ENCODE results near the gene ZNF710. TPM values are rescaled to one million over a fixed set of nuclear protein-coding genes. Genes with fewer than 3 reads are reported as not detected.

ZNF710 gene
- total and polyA plus RNA-seq, 2 experiments from 2014 or later = 15.9 to 18.2 TPM

- Mint-ChIP-seq H3K4me1 (peaks cover 53% of the 10 kb centered on the region), H3K27me3 (ENCODE audit: insufficient read depth, low read depth, poor library complexity) (peaks cover 23% of the 10 kb centered on the region), H3K36me3 (ENCODE audit: low read depth) (peaks cover 3% of the 10 kb centered on the region; the same call in 2 of the 3 replicates), H3K4me3 (peak overlapping the region; percentile 14; the same call in 1 of the 3 replicates), H3K27ac (peak overlapping the region; percentile 93), H3K9me3 (no peaks in the 10 kb centered on the region)
- Histone ChIP-seq H2AFZ (no peak overlapping the region), H3K27ac (ENCODE audit: low read depth) (peak overlapping the region; percentile 80), H3K79me2 (replicated peaks; ENCODE audit: insufficient read depth) (0 out of 2 replicates have a peak, but pooled peaks cover 4% of the 10 kb centered on the region), H3K4me3 (no peak overlapping the region), H3K4me1 (ENCODE audit: insufficient read depth) (peaks cover 41% of the 10 kb centered on the region), H3K27me3 (ENCODE audit: insufficient read depth) (no peaks in the 10 kb centered on the region), H3K9me2 (ENCODE audit: insufficient read depth) (no peaks in the 10 kb centered on the region), H3K4me2 (peak overlapping the region; percentile 43), H4K20me1 (replicated peaks; ENCODE audit: insufficient read depth) (no peaks in the 10 kb centered on the region; the same call in 1 of the 2 replicates), H3F3A (replicated peaks; ENCODE audit: low read depth) (peaks cover 9% of the 10 kb centered on the region; the same call in 1 of the 2 replicates), H3K36me3 (ENCODE audit: insufficient read depth) (no peaks in the 10 kb centered on the region)
- DNase-seq (ENCODE audit: low spot score) (no peak), ATAC-seq (peak; percentile 2)
- TF ChIP-seq CREB1 (CRISPR knock-in tag; IDR thresholded peaks at IDR 0.05; ENCODE audit: low read depth) (no peak), EZH2 (IDR thresholded peaks at IDR 0.05; ENCODE audit: low read depth, unreplicated experiment) (no peak), ZNF114 (CRISPR knock-in tag; IDR thresholded peaks at IDR 0.05) (no peak), ETS1 (IDR thresholded peaks at IDR 0.05) (no peak), ZNF331 (CRISPR knock-in tag; IDR thresholded peaks at IDR 0.05; ENCODE audit: low read depth) (no peak), STAT1 (IDR thresholded peaks at IDR 0.05; ENCODE audit: unreplicated experiment) (no peak), EZH2phosphoT487 (IDR thresholded peaks at IDR 0.05; ENCODE audit: unreplicated experiment) (no peak), POLR2AphosphoS5 (IDR thresholded peaks at IDR 0.05; ENCODE audit: low read depth) (no peak), JUNB (IDR thresholded peaks at IDR 0.05; ENCODE audit: unreplicated experiment) (no peak)
- TF ChIP-seq, protein P1, sequence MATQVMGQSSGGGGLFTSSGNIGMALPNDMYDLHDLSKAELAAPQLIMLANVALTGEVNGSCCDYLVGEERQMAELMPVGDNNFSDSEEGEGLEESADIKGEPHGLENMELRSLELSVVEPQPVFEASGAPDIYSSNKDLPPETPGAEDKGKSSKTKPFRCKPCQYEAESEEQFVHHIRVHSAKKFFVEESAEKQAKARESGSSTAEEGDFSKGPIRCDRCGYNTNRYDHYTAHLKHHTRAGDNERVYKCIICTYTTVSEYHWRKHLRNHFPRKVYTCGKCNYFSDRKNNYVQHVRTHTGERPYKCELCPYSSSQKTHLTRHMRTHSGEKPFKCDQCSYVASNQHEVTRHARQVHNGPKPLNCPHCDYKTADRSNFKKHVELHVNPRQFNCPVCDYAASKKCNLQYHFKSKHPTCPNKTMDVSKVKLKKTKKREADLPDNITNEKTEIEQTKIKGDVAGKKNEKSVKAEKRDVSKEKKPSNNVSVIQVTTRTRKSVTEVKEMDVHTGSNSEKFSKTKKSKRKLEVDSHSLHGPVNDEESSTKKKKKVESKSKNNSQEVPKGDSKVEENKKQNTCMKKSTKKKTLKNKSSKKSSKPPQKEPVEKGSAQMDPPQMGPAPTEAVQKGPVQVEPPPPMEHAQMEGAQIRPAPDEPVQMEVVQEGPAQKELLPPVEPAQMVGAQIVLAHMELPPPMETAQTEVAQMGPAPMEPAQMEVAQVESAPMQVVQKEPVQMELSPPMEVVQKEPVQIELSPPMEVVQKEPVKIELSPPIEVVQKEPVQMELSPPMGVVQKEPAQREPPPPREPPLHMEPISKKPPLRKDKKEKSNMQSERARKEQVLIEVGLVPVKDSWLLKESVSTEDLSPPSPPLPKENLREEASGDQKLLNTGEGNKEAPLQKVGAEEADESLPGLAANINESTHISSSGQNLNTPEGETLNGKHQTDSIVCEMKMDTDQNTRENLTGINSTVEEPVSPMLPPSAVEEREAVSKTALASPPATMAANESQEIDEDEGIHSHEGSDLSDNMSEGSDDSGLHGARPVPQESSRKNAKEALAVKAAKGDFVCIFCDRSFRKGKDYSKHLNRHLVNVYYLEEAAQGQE (IDR thresholded peaks at IDR 0.05; ENCODE audit: unreplicated experiment) = no peak
- TF ChIP-seq, protein P2, sequence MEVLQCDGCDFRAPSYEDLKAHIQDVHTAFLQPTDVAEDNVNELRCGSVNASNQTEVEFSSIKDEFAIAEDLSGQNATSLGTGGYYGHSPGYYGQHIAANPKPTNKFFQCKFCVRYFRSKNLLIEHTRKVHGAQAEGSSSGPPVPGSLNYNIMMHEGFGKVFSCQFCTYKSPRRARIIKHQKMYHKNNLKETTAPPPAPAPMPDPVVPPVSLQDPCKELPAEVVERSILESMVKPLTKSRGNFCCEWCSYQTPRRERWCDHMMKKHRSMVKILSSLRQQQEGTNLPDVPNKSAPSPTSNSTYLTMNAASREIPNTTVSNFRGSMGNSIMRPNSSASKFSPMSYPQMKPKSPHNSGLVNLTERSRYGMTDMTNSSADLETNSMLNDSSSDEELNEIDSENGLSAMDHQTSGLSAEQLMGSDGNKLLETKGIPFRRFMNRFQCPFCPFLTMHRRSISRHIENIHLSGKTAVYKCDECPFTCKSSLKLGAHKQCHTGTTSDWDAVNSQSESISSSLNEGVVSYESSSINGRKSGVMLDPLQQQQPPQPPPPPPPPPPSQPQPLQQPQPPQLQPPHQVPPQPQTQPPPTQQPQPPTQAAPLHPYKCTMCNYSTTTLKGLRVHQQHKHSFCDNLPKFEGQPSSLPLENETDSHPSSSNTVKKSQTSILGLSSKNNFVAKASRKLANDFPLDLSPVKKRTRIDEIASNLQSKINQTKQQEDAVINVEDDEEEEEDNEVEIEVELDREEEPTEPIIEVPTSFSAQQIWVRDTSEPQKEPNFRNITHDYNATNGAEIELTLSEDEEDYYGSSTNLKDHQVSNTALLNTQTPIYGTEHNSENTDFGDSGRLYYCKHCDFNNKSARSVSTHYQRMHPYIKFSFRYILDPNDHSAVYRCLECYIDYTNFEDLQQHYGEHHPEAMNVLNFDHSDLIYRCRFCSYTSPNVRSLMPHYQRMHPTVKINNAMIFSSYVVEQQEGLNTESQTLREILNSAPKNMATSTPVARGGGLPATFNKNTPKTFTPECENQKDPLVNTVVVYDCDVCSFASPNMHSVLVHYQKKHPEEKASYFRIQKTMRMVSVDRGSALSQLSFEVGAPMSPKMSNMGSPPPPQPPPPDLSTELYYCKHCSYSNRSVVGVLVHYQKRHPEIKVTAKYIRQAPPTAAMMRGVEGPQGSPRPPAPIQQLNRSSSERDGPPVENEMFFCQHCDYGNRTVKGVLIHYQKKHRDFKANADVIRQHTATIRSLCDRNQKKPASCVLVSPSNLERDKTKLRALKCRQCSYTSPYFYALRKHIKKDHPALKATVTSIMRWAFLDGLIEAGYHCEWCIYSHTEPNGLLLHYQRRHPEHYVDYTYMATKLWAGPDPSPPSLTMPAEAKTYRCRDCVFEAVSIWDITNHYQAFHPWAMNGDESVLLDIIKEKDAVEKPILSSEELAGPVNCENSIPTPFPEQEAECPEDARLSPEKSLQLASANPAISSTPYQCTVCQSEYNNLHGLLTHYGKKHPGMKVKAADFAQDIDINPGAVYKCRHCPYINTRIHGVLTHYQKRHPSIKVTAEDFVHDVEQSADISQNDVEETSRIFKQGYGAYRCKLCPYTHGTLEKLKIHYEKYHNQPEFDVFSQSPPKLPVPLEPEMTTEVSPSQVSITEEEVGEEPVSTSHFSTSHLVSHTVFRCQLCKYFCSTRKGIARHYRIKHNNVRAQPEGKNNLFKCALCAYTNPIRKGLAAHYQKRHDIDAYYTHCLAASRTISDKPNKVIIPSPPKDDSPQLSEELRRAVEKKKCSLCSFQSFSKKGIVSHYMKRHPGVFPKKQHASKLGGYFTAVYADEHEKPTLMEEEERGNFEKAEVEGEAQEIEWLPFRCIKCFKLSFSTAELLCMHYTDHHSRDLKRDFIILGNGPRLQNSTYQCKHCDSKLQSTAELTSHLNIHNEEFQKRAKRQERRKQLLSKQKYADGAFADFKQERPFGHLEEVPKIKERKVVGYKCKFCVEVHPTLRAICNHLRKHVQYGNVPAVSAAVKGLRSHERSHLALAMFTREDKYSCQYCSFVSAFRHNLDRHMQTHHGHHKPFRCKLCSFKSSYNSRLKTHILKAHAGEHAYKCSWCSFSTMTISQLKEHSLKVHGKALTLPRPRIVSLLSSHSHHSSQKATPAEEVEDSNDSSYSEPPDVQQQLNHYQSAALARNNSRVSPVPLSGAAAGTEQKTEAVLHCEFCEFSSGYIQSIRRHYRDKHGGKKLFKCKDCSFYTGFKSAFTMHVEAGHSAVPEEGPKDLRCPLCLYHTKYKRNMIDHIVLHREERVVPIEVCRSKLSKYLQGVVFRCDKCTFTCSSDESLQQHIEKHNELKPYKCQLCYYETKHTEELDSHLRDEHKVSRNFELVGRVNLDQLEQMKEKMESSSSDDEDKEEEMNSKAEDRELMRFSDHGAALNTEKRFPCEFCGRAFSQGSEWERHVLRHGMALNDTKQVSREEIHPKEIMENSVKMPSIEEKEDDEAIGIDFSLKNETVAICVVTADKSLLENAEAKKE (CRISPR knock-in tag; IDR thresholded peaks at IDR 0.05) = no peak
- TF ChIP-seq, protein P3, sequence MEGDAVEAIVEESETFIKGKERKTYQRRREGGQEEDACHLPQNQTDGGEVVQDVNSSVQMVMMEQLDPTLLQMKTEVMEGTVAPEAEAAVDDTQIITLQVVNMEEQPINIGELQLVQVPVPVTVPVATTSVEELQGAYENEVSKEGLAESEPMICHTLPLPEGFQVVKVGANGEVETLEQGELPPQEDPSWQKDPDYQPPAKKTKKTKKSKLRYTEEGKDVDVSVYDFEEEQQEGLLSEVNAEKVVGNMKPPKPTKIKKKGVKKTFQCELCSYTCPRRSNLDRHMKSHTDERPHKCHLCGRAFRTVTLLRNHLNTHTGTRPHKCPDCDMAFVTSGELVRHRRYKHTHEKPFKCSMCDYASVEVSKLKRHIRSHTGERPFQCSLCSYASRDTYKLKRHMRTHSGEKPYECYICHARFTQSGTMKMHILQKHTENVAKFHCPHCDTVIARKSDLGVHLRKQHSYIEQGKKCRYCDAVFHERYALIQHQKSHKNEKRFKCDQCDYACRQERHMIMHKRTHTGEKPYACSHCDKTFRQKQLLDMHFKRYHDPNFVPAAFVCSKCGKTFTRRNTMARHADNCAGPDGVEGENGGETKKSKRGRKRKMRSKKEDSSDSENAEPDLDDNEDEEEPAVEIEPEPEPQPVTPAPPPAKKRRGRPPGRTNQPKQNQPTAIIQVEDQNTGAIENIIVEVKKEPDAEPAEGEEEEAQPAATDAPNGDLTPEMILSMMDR (conservative IDR thresholded peaks at IDR 0.05; ENCODE audit: low read depth in 2 of 2) = no peak
Observed at GRCh38 chr15:90062973-90063769, 62.0 kb downstream of the ZNF710 start.
